DMS53 treated with DMSO at 0.1 percent for 48 hours (cell line): ENCODE data around the gene FHL5.
A peak's percentile ranks its signal among the peaks of the same experiment; 100 is the strongest.
"Not testable (repeated sequence)": the region's sequence is repeated elsewhere in the genome, so short reads cannot be mapped to it uniquely, and the experiment has no call there.

Experiments
- DNase-seq: peaks from one replicate; lab custom pipeline; 2025; ENCODE audit not compliant: unreplicated experiment; lab: John Stamatoyannopoulos, UW

The FHL5 gene

GRCh38 chr6:96562886-96563285, at the start of gene FHL5:
TSS of gene FHL5 (plus strand) at chr6:96563128. CDS start at chr6:96603614, 40,486 bp downstream.
- no peak for DNase-seq

GRCh38 chr6:96520171-96521115, 42.5 kb upstream of the FHL5 start:
- peak; percentile 7 for DNase-seq

- DNase-seq: no peak
These were observed 41.7 kb upstream of the FHL5 start for GRCh38 chr6:96521306-96521643.

GRCh38 chr6:96521644-96522464, 41.1 kb upstream of the FHL5 start, which contains the start of gene UFL1:
TSS of gene UFL1 (plus strand) at chr6:96521806. CDS start at chr6:96521874, 68 bp downstream.
- DNase-seq: peak; percentile 84

- DNase-seq: no peak
These were observed 40.4 kb upstream of the FHL5 start for GRCh38 chr6:96522465-96523009.

GRCh38 chr6:96528193-96528592, 34.7 kb upstream of the FHL5 start:
- no peak for DNase-seq

- no peak for DNase-seq
These were observed 30.5 kb upstream of the FHL5 start for GRCh38 chr6:96532399-96532798.

- no peak for DNase-seq
These were observed 25.2 kb upstream of the FHL5 start for GRCh38 chr6:96537726-96538125.

GRCh38 chr6:96542702-96543101, 20.2 kb upstream of the FHL5 start:
- no peak for DNase-seq

- no peak for DNase-seq
These were observed 17.0 kb upstream of the FHL5 start for GRCh38 chr6:96545882-96546281.

GRCh38 chr6:96547654-96548053, 15.3 kb upstream of the FHL5 start:
- no peak for DNase-seq

GRCh38 chr6:96554558-96554957, 8.4 kb upstream of the FHL5 start:
- no peak for DNase-seq

GRCh38 chr6:96559740-96560139, 3.2 kb upstream of the FHL5 start:
- DNase-seq: not testable (repeated sequence)

GRCh38 chr6:96563853-96564252, 925 bp downstream of the FHL5 start:
- no peak for DNase-seq

- DNase-seq: no peak
These were observed 7.1 kb downstream of the FHL5 start for GRCh38 chr6:96570053-96570452.

GRCh38 chr6:96571551-96571950, 8.6 kb downstream of the FHL5 start:
- DNase-seq: no peak

GRCh38 chr6:96575359-96575758, 12.4 kb downstream of the FHL5 start:
- DNase-seq: no peak

GRCh38 chr6:96576221-96576620, 13.3 kb downstream of the FHL5 start:
- no peak for DNase-seq

GRCh38 chr6:96582021-96582420, 19.1 kb downstream of the FHL5 start:
- DNase-seq: no peak

GRCh38 chr6:96582436-96582835, 19.5 kb downstream of the FHL5 start:
- no peak for DNase-seq

GRCh38 chr6:96604420-96604819, 41.5 kb downstream of the FHL5 start:
- no peak for DNase-seq

- no peak for DNase-seq
These were observed 45.1 kb downstream of the FHL5 start for GRCh38 chr6:96608074-96608473.
